NT2/D1 (cell line): Measurements from ENCODE around the gene FNDC7.

Experiments used
- SUZ12 ChIP-seq: IDR thresholded peaks from 2 replicates; pipeline ENCODE4 v1.6.1; 2011; ENCODE audit not compliant: insufficient read length, insufficient read depth; ENCODE audit errors: extremely low read depth
- YY1 ChIP-seq: IDR thresholded peaks from 2 replicates; pipeline ENCODE4 v1.6.1; 2011; ENCODE audit not compliant: insufficient read length, insufficient read depth
- ZNF274 ChIP-seq: IDR thresholded peaks from 2 replicates; pipeline ENCODE4 v1.6.1; 2011; ENCODE audit warnings: mild to moderate bottlenecking, low read depth, low read length

DNA sequence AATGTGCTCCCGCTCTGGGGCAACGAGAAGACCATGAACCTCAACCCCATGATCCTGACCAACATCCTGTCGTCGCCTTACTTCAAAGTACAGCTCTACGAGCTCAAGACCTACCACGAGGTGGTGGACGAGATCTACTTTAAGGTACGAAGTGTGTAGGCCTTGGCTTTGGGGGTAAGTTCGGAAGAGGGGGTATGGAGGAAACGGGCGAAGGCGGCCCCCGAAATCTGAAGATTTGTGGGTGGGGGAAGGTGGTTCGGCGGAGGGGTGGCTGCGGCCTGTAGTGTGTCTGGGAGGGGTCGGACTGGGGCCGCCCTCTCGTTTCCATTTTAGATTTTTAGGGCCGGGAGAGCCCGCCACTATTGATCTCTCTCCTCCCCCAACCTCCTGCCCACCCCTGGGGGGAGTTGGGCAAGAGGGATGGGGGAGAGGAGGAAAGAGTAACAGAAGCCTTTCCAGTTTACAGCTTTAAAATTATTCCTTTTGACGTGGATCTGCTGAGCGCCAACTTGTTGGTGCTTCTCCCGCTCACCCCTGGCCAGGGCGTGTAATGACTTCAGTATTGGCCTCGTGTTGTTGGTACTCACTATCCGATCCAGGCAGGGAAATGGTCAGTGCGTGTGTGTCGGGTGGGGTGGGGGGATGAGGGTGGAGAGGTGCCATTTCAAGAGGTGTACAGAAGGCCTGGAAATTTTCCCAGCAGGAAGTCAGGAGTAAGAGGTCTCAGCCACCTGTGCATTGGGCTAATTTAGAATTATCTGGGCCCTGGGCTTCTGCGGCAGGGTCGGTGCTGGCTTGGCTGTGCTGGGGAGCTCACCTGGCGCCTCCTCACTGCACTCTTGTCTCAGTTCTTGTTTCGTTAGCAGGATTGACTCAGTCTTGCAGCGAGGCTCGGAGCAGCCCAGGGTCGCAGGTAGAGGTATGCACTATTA is 19.7 kb upstream of the FNDC7 start:
- TF ChIP-seq YY1 (no peak), ZNF274 (no peak), SUZ12 (no peak)
